K562 (cell line): ENCODE measurements around the gene ATXN7. TPM values are rescaled to one million over a fixed set of nuclear protein-coding genes. Genes with fewer than 3 reads are reported as not detected.

ENCODE experiments used
- RHOXF2B ChIP-seq: fragments of 250-450 bp; sonication (Bioruptor Pico); conservative IDR thresholded peaks from 2 replicates; pipeline ENCODE4 v1.5.1; 2021
- polyA plus RNA-seq, 8 experiments: library from polyadenylated mRNA; depleted of rRNA in 4 of 8; stranded (reverse) in 5 of 8; unstranded in 3 of 8; fragments of >200 nt; fragmentation: Nextera tagmentation in 2 of 8; fragmentation: Illumina TruSeq in 1 of 8; extraction: Ambion mirVana in 2 of 8; extraction: Trizol in 1 of 8; gene quantifications; 2 replicates each; pipeline versions ENCODE4 v1.2.1 to v1.2.3, GENCODE V29; 2011 to 2014; ENCODE audit warnings: inconsistent platforms in 1 of 8, missing spikeins in 1 of 8
- total RNA-seq, 7 experiments: library from RNA; depleted of rRNA in 6 of 7; stranded (reverse); fragments of >200 nt in 6 of 7; fragmentation: Illumina TruSeq in 2 of 7; extraction: Trizol in 2 of 7; gene quantifications; 2 replicates each; pipeline versions ENCODE4 v1.2.1 to v1.2.3, GENCODE V29; 2011 to 2021; ENCODE audit warnings: low replicate concordance in 1 of 7
- TF ChIP-seq, protein P1 (sequence below): fragments of 450-650 bp; IDR thresholded peaks from 2 replicates; pipeline ENCODE4 v1.6.1; 2016; ENCODE audit warnings: mild to moderate bottlenecking, moderate library complexity

ATXN7 gene
- total and polyA plus RNA-seq, 9 of the 15 experiments (the other 6 are each of a cell fraction or from before 2014, with no cell fraction given), result 0.41 to 9.2 (median 6.7) TPM

DNA sequence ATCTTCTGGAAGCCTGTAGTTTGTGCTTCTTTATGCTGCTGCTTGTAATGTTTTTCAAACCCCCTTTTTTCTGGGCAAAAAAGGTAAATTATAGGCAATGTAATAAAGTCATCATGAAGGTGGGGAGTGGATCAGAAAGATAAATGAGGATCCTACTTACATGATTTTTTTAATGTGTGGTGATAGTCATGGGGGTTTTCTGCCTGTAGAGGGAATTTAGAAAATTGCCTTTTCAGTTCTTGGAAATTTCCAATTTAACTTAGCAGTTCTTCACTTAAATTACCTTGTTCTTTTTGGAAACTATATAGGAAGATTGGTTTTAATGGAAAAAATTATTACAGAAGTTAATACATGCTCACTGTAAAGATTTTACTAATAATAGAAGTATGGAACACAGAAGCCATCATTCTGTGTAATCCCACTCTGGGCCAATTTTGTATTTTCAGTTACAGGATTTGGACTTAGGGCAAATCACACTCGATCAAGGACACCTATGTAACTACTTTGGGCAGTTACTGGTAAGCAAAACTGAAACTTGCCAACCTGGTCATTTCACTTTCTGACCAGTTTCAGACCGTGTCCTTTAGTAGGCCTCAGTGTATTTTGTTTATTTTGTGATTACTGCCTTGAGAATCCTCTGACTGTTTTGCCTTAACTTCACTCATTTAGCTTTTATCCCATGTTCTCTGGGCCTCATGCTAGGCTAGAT lies 59.0 kb downstream of the ATXN7 start (continued):
- TF ChIP-seq, protein P1, sequence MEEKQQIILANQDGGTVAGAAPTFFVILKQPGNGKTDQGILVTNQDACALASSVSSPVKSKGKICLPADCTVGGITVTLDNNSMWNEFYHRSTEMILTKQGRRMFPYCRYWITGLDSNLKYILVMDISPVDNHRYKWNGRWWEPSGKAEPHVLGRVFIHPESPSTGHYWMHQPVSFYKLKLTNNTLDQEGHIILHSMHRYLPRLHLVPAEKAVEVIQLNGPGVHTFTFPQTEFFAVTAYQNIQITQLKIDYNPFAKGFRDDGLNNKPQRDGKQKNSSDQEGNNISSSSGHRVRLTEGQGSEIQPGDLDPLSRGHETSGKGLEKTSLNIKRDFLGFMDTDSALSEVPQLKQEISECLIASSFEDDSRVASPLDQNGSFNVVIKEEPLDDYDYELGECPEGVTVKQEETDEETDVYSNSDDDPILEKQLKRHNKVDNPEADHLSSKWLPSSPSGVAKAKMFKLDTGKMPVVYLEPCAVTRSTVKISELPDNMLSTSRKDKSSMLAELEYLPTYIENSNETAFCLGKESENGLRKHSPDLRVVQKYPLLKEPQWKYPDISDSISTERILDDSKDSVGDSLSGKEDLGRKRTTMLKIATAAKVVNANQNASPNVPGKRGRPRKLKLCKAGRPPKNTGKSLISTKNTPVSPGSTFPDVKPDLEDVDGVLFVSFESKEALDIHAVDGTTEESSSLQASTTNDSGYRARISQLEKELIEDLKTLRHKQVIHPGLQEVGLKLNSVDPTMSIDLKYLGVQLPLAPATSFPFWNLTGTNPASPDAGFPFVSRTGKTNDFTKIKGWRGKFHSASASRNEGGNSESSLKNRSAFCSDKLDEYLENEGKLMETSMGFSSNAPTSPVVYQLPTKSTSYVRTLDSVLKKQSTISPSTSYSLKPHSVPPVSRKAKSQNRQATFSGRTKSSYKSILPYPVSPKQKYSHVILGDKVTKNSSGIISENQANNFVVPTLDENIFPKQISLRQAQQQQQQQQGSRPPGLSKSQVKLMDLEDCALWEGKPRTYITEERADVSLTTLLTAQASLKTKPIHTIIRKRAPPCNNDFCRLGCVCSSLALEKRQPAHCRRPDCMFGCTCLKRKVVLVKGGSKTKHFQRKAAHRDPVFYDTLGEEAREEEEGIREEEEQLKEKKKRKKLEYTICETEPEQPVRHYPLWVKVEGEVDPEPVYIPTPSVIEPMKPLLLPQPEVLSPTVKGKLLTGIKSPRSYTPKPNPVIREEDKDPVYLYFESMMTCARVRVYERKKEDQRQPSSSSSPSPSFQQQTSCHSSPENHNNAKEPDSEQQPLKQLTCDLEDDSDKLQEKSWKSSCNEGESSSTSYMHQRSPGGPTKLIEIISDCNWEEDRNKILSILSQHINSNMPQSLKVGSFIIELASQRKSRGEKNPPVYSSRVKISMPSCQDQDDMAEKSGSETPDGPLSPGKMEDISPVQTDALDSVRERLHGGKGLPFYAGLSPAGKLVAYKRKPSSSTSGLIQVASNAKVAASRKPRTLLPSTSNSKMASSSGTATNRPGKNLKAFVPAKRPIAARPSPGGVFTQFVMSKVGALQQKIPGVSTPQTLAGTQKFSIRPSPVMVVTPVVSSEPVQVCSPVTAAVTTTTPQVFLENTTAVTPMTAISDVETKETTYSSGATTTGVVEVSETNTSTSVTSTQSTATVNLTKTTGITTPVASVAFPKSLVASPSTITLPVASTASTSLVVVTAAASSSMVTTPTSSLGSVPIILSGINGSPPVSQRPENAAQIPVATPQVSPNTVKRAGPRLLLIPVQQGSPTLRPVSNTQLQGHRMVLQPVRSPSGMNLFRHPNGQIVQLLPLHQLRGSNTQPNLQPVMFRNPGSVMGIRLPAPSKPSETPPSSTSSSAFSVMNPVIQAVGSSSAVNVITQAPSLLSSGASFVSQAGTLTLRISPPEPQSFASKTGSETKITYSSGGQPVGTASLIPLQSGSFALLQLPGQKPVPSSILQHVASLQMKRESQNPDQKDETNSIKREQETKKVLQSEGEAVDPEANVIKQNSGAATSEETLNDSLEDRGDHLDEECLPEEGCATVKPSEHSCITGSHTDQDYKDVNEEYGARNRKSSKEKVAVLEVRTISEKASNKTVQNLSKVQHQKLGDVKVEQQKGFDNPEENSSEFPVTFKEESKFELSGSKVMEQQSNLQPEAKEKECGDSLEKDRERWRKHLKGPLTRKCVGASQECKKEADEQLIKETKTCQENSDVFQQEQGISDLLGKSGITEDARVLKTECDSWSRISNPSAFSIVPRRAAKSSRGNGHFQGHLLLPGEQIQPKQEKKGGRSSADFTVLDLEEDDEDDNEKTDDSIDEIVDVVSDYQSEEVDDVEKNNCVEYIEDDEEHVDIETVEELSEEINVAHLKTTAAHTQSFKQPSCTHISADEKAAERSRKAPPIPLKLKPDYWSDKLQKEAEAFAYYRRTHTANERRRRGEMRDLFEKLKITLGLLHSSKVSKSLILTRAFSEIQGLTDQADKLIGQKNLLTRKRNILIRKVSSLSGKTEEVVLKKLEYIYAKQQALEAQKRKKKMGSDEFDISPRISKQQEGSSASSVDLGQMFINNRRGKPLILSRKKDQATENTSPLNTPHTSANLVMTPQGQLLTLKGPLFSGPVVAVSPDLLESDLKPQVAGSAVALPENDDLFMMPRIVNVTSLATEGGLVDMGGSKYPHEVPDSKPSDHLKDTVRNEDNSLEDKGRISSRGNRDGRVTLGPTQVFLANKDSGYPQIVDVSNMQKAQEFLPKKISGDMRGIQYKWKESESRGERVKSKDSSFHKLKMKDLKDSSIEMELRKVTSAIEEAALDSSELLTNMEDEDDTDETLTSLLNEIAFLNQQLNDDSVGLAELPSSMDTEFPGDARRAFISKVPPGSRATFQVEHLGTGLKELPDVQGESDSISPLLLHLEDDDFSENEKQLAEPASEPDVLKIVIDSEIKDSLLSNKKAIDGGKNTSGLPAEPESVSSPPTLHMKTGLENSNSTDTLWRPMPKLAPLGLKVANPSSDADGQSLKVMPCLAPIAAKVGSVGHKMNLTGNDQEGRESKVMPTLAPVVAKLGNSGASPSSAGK, result no peak
- TF ChIP-seq RHOXF2B, result no peak
